Mucosa of rectum (tissue), 2 donors: ENCODE results near the gene ALOX15.
"Not testable (repeated sequence)": the region's sequence is repeated elsewhere in the genome, so short reads cannot be mapped to it uniquely, and the experiment has no call there.

ENCODE experiments used
- H3K27ac ChIP-seq, 2 donors: one replicate each; pipeline ENCODE4 v1.7.0; 2013; ENCODE audit warnings: inconsistent platforms in 2 of 2, low read depth in 2 of 2, low read length in 2 of 2
- H3K27me3 ChIP-seq, 2 donors: one replicate each; pipeline ENCODE4 v1.7.0; 2013; ENCODE audit warnings: low read length in 2 of 2; ENCODE audit not compliant: control insufficient read depth in 2 of 2, insufficient read depth in 2 of 2
- H3K36me3 ChIP-seq, 2 donors: one replicate each; pipeline ENCODE4 v1.7.0; 2013; ENCODE audit warnings: low read length in 2 of 2; ENCODE audit not compliant: control insufficient read depth in 2 of 2, insufficient read depth in 2 of 2
- H3K4me1 ChIP-seq, 2 donors: one replicate each; pipeline ENCODE4 v1.7.0; 2013; ENCODE audit warnings: low read length in 2 of 2, mild to moderate bottlenecking in 1 of 2; ENCODE audit not compliant: control insufficient read depth in 2 of 2, insufficient read depth in 2 of 2
- H3K4me3 ChIP-seq, 2 donors: one replicate each; pipeline ENCODE4 v1.7.0; 2013; ENCODE audit warnings: low read length in 2 of 2
- H3K9ac ChIP-seq, 2 donors: one replicate each; pipeline ENCODE4 v1.7.0; 2013; ENCODE audit warnings: low read length in 2 of 2, low read depth in 1 of 2, mild to moderate bottlenecking in 1 of 2
- H3K9me3 ChIP-seq, 2 donors: one replicate each; pipeline ENCODE4 v1.7.0; 2013; ENCODE audit warnings: low read length in 2 of 2; ENCODE audit not compliant: control insufficient read depth in 2 of 2
- donor health status: healthy.
- donor health status: Normal muscosa, but diverticular disease.

The ALOX15 gene

GRCh38 chr17:4641297-4642195, at the start of gene ALOX15:
TSS of gene ALOX15 (minus strand) at chr17:4641678. CDS start at chr17:4641651, 27 bp downstream.
- no peak within 1 kb of the TSS for H3K4me3 ChIP-seq
- H3K4me1 ChIP-seq = peaks cover 0 to 2% of the 10 kb centered on the region in 2 donors
- no peak within 1 kb of the TSS for H3K27ac ChIP-seq
- no peaks in the 10 kb centered on the region for H3K9me3 ChIP-seq
- no peaks in the 10 kb centered on the region for H3K36me3 ChIP-seq
- H3K9ac ChIP-seq = no peak within 1 kb of the TSS
- peaks cover 20% of the 10 kb centered on the region in 2 donors for H3K27me3 ChIP-seq

DNA sequence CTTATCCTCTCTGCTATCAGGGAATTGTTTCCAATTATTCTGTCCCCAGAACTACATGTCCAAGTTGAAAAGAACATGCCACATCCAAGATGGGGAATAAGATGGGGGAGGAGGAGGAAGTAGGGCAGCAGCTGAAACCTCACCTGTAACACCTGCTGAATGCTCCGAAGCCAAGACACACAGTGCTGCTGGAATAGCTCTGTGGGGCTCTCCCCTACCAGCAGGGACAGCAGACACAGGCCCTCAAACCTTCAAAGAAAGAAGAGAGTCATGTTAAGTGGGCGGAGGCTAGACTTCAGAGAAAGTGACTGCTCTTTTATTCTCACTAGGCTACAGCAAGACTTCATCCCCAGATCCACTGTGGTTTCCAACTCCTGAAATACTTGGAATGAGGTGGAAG, 49.3 kb upstream of the ALOX15 start:
- Histone ChIP-seq H3K27ac (no peak overlapping the region), H3K4me3 (no peak overlapping the region), H3K36me3 (peaks cover 5 to 12% of the 10 kb centered on the region in 2 donors), H3K9ac (no peak overlapping the region), H3K27me3 (no peaks in the 10 kb centered on the region), H3K9me3 (no peaks in the 10 kb centered on the region), H3K4me1 (no peaks in the 10 kb centered on the region)

DNA sequence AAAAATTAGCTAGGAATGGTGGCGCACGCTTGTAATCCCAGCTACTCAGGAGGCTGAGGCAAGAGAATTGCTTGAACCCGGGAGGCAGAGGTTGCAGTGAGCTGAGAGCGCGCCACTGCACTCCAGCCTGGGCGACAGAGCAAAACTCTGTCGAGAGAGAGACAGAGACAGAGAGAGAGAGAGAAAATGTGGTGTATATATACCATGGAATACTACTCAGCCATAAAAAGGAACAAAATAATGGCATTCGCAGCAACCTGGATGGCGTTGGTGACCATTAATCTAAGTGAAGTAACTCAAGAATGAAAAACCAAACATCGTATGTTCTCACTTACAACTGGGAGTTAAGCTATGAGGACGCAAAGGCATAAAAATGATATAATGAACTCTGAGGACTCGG, 48.4 kb upstream of the ALOX15 start:
- H3K9me3 ChIP-seq, H3K4me3 ChIP-seq, H3K9ac ChIP-seq, H3K27me3 ChIP-seq, H3K4me1 ChIP-seq, H3K27ac ChIP-seq: not testable (repeated sequence)
- peaks cover 5 to 16% of the 10 kb centered on the region in 2 donors for H3K36me3 ChIP-seq

DNA sequence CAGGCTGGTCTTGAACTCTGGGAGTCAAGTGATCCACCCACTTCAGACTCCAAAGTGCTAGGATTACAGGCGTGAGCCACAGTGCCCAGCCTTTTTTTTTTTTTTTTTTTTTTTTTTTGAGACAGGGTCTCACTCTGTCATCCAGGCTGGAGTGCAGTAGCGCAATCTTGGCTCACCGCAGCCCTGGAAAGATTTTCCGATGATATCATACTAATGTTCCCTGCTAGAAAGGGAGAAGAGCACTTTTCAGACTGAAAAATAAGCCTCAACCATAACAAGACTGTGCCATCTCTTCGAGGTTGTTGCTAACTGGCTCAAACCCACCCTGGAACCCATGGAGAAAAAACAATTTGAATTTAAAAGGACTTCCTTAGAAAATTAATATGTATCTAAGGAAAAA, 42.3 kb upstream of the ALOX15 start:
- not testable (repeated sequence) for H3K27me3 ChIP-seq, H3K4me3 ChIP-seq, H3K9me3 ChIP-seq, H3K9ac ChIP-seq, H3K4me1 ChIP-seq, H3K27ac ChIP-seq
- peaks cover 14 to 26% of the 10 kb centered on the region in 2 donors for H3K36me3 ChIP-seq

DNA sequence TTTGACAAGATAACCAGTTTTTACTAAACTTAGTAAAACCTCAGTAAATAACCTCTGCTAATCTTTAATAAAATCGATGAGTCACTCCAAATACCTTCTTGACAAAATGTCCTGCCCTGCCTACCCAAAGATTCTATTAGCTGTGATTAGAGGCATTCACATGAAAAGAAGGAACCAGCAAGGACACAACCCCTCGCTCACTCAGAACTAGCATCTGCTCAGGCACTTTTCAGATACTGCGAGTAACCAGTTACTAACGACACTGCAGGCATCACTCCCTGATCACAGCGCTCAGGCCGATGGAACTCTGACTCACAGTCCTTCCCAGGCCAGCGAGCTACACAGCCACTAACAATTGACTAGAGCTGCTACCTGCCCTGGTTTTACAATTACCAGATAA, 38.2 kb upstream of the ALOX15 start:
- H3K36me3 ChIP-seq = peaks cover 38 to 53% of the 10 kb centered on the region in 2 donors
- no peaks in the 10 kb centered on the region for H3K27me3 ChIP-seq
- H3K27ac ChIP-seq = no peak overlapping the region
- no peaks in the 10 kb centered on the region for H3K9me3 ChIP-seq
- H3K4me1 ChIP-seq = no peaks in the 10 kb centered on the region
- no peak overlapping the region for H3K4me3 ChIP-seq
- no peak overlapping the region for H3K9ac ChIP-seq

DNA sequence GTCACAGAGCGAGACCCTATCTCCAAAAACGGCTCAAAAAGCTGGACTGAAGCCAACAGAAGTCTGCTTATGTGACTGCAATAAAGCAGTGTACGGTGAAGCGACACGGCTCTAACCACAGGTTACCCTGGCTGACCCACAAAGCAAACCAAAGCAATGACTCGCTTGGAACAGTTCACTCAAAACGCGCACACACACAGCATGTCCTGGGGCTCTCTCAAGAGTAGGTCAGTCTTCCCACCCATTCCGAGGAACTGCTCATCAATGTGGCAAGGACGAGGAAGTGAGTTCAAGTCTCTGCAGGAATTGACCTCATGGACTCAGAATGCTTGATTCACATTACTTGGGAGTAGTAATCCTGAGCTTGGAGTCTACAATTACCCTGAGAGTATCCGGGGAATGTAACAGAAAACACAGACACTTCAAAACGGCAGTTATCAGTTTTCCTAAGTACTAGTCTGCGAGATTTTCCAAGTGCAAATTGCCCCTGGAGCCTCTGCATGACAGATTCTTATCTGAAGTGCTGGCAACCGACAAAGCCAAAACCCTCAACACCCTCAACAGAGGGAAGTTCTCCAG, 37.1 kb upstream of the ALOX15 start:
- H3K27ac ChIP-seq = no peak overlapping the region
- no peak overlapping the region for H3K9ac ChIP-seq
- no peak overlapping the region for H3K4me3 ChIP-seq
- no peaks in the 10 kb centered on the region for H3K9me3 ChIP-seq
- H3K36me3 ChIP-seq = peaks cover 48 to 64% of the 10 kb centered on the region in 2 donors
- no peaks in the 10 kb centered on the region for H3K27me3 ChIP-seq
- H3K4me1 ChIP-seq = no peaks in the 10 kb centered on the region

DNA sequence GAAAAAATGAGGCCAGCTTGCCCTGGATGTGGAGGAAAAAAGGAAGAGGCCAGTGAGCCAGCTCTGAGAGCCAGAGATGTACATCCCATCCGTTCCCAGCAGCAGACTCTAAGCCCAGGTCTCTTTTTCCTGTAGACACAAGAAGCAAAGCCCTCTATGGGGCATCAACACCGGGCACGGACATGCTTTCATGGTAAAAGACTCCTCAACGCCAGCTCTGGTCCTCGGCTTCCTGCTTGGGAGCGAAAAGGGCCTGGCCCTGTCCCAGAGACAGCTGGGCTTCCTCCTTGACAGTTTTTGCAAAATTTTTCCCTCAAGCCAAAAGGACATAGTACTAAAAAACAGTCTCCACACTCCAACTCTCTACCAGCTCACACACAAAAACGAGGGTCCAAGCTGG, 35.3 kb upstream of the ALOX15 start:
- peaks cover 51 to 62% of the 10 kb centered on the region in 2 donors for H3K36me3 ChIP-seq
- H3K27ac ChIP-seq = no peak overlapping the region
- H3K9ac ChIP-seq = no peak overlapping the region

DNA sequence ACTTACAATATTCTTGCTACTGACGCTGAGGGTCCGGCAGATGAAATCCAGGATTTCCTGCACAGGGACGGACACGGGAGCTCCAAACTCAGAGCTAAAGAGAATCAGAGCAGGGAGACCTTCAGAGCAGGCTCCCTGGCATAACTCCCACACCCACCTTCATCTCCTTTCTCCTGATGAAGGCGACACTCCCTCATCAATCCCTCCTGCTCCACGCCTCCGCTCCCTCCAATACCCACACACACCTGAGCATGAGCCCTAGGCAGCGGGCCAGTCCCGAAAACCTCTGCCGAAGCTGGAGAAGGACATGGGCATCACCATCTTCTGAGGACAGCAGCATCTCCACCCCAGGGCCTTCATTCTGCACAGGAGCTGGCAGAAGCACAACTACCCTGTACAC, 34.3 kb upstream of the ALOX15 start:
- H3K4me1 ChIP-seq = no peaks in the 10 kb centered on the region
- H3K27ac ChIP-seq = no peak overlapping the region
- no peak overlapping the region for H3K4me3 ChIP-seq
- no peak overlapping the region for H3K9ac ChIP-seq
- peaks cover 57 to 72% of the 10 kb centered on the region in 2 donors for H3K36me3 ChIP-seq
- H3K27me3 ChIP-seq = no peaks in the 10 kb centered on the region
- no peaks in the 10 kb centered on the region for H3K9me3 ChIP-seq

More for the DNA sequence above, 35.3 kb upstream of the ALOX15 start:
- H3K4me1 ChIP-seq = no peaks in the 10 kb centered on the region
- no peaks in the 10 kb centered on the region for H3K27me3 ChIP-seq
- no peaks in the 10 kb centered on the region for H3K9me3 ChIP-seq
- H3K4me3 ChIP-seq = no peak overlapping the region

GRCh38 chr17:4674685-4674998, 33.2 kb upstream of the ALOX15 start:
- Histone ChIP-seq H3K9ac (no peak overlapping the region), H3K36me3 (peaks cover 53 to 70% of the 10 kb centered on the region in 2 donors), H3K4me3 (no peak overlapping the region), H3K27ac (no peak overlapping the region), H3K4me1 (no peaks in the 10 kb centered on the region), H3K9me3 (no peaks in the 10 kb centered on the region), H3K27me3 (no peaks in the 10 kb centered on the region)

DNA sequence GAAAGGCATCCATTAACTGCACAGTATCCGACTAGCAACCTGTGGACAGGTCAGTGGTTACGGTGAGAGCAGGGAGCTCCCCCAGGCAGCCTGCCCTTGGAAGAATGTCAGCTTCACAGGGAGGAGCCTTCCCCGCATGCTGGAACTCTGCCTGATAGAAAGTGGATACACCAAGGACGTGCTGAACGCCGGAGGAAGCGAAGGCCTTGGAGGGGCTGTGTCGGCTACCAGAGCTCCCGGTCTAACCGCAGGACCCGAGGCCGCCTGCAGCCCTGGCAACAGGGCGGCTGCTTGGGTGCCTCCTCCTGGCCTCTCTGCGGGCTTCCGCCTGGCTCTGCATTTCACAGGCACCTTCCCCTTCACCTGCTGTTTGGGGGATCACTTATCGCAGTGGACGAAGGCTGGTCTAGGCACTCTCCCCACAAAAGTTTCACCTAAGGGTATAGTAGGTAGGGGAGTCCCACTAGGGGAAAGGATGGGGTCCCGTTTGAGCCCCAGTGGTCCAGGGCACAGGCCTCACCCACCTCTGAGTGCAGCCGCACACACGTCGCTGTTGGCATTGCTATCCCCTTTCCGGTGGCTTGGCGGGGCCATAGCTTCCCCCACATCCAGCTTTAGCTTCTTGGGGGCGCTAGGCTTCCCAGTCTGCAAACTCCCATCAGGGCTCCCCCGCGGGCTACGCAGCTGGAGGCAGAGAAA, 32.7 kb upstream of the ALOX15 start:
- Histone ChIP-seq H3K9me3 (no peaks in the 10 kb centered on the region), H3K9ac (no peak overlapping the region), H3K27ac (no peak overlapping the region), H3K4me1 (no peaks in the 10 kb centered on the region), H3K4me3 (no peak overlapping the region), H3K36me3 (peaks cover 53 to 70% of the 10 kb centered on the region in 2 donors), H3K27me3 (no peaks in the 10 kb centered on the region)
